ENCODE results near the gene CNTNAP3.
"Not testable (repeated sequence)": the region's sequence is repeated elsewhere in the genome, so short reads cannot be mapped to it uniquely, and the experiment has no call there.

DNA sequence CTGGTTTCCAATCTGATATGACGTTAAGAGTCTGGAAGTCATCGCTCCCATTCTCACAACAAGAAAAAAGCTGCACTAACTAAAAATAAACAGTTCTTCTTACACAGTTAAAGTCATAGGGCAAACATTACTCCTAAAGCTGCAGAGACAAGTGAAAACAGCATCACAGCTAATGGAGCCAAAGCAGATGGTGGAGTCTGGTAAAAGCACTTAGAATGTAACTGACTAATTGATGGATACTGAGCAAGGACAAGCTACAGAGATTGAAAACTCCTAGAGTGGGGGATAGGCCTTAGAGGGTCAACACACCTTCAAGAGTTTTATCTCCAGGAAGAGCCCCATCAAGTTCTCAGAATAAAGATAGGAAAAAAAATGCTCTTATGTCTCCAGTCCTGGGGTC, 166.6 kb downstream of the CNTNAP3 start:
- not testable (repeated sequence) for TF ChIP-seq CTCF, POLR2A (IDR thresholded peaks at IDR 0.05)
